CD4-positive, alpha-beta T cell treated with Interleukin-6 for 4 hours (primary cell): ENCODE measurements around the gene ESRRA.

Source experiments
- DNase-seq: peaks from one replicate; pipeline ENCODE4 v3.0.0-alpha.2; 2020; ENCODE audit warnings: mixed read lengths

The ESRRA gene

GRCh38 chr11:64352995-64353714 lies 47.8 kb downstream of the ESRRA start:
- DNase-seq, result no peak

- DNase-seq, result no peak
Measured at GRCh38 chr11:64353715-64354506, 48.6 kb downstream of the ESRRA start.

GRCh38 chr11:64355078-64355940 lies 50.0 kb downstream of the ESRRA start:
- peak; percentile 57 for DNase-seq

GRCh38 chr11:64356498-64357411 lies 51.4 kb downstream of the ESRRA start:
- no peak for DNase-seq

GRCh38 chr11:64357446-64357845 lies 52.1 kb downstream of the ESRRA start:
- DNase-seq, result no peak

- DNase-seq, result peak; percentile 66
Measured at GRCh38 chr11:64357904-64358535, 52.7 kb downstream of the ESRRA start.

- DNase-seq, result no peak
Measured at GRCh38 chr11:64358536-64358906, 53.2 kb downstream of the ESRRA start.

- DNase-seq, result peak; percentile 66
Measured at GRCh38 chr11:64358907-64359711, 53.8 kb downstream of the ESRRA start, which contains the start of gene RPS6KA4. Gene RPS6KA4, plus strand, starts transcription at chr11:64359162. Its CDS starts 74 bp downstream, at chr11:64359236.

- DNase-seq, result peak; percentile 51
Measured at GRCh38 chr11:64359712-64360445, 54.6 kb downstream of the ESRRA start.

GRCh38 chr11:64360448-64360921 lies 55.2 kb downstream of the ESRRA start:
- DNase-seq, result no peak

GRCh38 chr11:64361659-64362058 lies 56.3 kb downstream of the ESRRA start:
- DNase-seq, result no peak

- no peak for DNase-seq
Measured at GRCh38 chr11:64362339-64362738, 57.0 kb downstream of the ESRRA start.

- DNase-seq, result no peak
Measured at GRCh38 chr11:64364435-64364834, 59.1 kb downstream of the ESRRA start.

- DNase-seq, result no peak
Measured at GRCh38 chr11:64364911-64365310, 59.6 kb downstream of the ESRRA start.
